H9 (cell line): ENCODE data around the gene ALX4. TPM values are rescaled to one million over a fixed set of nuclear protein-coding genes. Genes with fewer than 3 reads are reported as not detected.
A peak's percentile ranks its signal among the peaks of the same experiment; 100 is the strongest.

ENCODE experiments used
- DNase-seq: peaks from one replicate; pipeline ENCODE4 v3.0.0-alpha.2; 2017
- H2AFZ ChIP-seq: one replicate; pipeline ENCODE4 v1.6.1; 2013; ENCODE audit warnings: mild to moderate bottlenecking, low read length, control low read depth, moderate library complexity
- H2AK5ac ChIP-seq: 2 replicates; pipeline ENCODE4 v1.6.1; 2013; ENCODE audit warnings: low read length, control low read depth, mixed read lengths; ENCODE audit not compliant: insufficient read length
- H2BK120ac ChIP-seq: one replicate; pipeline ENCODE4 v1.6.1; 2013; ENCODE audit warnings: low read depth, mild to moderate bottlenecking, low read length, control low read depth, inconsistent platforms; ENCODE audit not compliant: poor library complexity, severe bottlenecking
- H2BK12ac ChIP-seq: 2 replicates; pipeline ENCODE4 v1.6.1; 2013; ENCODE audit warnings: low read length, control low read depth, mixed read lengths, low read depth; ENCODE audit not compliant: insufficient read length
- H2BK15ac ChIP-seq: 2 replicates; pipeline ENCODE4 v1.6.1; 2013; ENCODE audit warnings: low read depth, low read length, control low read depth
- H2BK20ac ChIP-seq: one replicate; pipeline ENCODE4 v1.6.1; 2013; ENCODE audit warnings: low read depth, mild to moderate bottlenecking, low read length, control low read depth, inconsistent platforms; ENCODE audit not compliant: poor library complexity, severe bottlenecking
- H2BK5ac ChIP-seq: 2 replicates; pipeline ENCODE4 v1.6.1; 2013; ENCODE audit warnings: low read length, control low read depth, mixed read lengths; ENCODE audit not compliant: insufficient read length
- H3K14ac ChIP-seq: 2 replicates; pipeline ENCODE4 v1.6.1; 2013; ENCODE audit warnings: low read length, control low read depth; ENCODE audit not compliant: insufficient read depth
- H3K18ac ChIP-seq: 2 replicates; pipeline ENCODE4 v1.6.1; 2013; ENCODE audit warnings: low read depth, mild to moderate bottlenecking, mixed read lengths, low read length, control low read depth; ENCODE audit not compliant: insufficient read length
- H3K23ac ChIP-seq: 2 replicates; pipeline ENCODE4 v1.6.1; 2013; ENCODE audit warnings: low read length, control low read depth, mixed read lengths, low read depth; ENCODE audit not compliant: insufficient read length
- H3K23me2 ChIP-seq: 2 replicates; pipeline ENCODE4 v1.6.1; 2013; ENCODE audit warnings: low read depth, mild to moderate bottlenecking, mixed read lengths, low read length, control low read depth; ENCODE audit not compliant: insufficient read length, poor library complexity, severe bottlenecking
- H3K27ac ChIP-seq: 2 replicates; pipeline ENCODE4 v1.5.1; 2013; ENCODE audit warnings: low read length, control low read depth, mixed read lengths, low read depth; ENCODE audit not compliant: insufficient read length
- H3K27me3 ChIP-seq: 2 replicates; pipeline ENCODE4 v1.6.1; 2013; ENCODE audit warnings: low read length, control low read depth, inconsistent platforms; ENCODE audit not compliant: insufficient read depth
- H3K4ac ChIP-seq: 2 replicates; pipeline ENCODE4 v1.6.1; 2013; ENCODE audit warnings: low read depth, mild to moderate bottlenecking, control low read depth, inconsistent platforms, low read length, moderate library complexity
- H3K4me1 ChIP-seq: 2 replicates; pipeline ENCODE4 v1.6.1; 2013; ENCODE audit warnings: low read length, control low read depth, inconsistent platforms; ENCODE audit not compliant: insufficient read depth
- H3K4me2 ChIP-seq: 2 replicates; pipeline ENCODE4 v1.6.1; 2013; ENCODE audit warnings: low read length, control low read depth, mixed read lengths; ENCODE audit not compliant: insufficient read length, insufficient read depth
- H3K56ac ChIP-seq: 2 replicates; pipeline ENCODE4 v1.6.1; 2013; ENCODE audit warnings: low read depth, mild to moderate bottlenecking, mixed read lengths, low read length, control low read depth; ENCODE audit not compliant: insufficient read length
- H3K79me1 ChIP-seq: 2 replicates; pipeline ENCODE4 v1.6.1; 2013; ENCODE audit warnings: low read depth, mild to moderate bottlenecking, moderate library complexity, low read length, control low read depth, inconsistent platforms; ENCODE audit not compliant: insufficient read depth, poor library complexity, severe bottlenecking
- H3K79me2 ChIP-seq: 2 replicates; pipeline ENCODE4 v1.6.1; 2013; ENCODE audit warnings: low read length, control low read depth, inconsistent platforms; ENCODE audit not compliant: insufficient read depth
- H3K9ac ChIP-seq: 2 replicates; pipeline ENCODE4 v1.6.1; 2013; ENCODE audit warnings: low read length, control low read depth, mixed read lengths; ENCODE audit not compliant: insufficient read length; ENCODE audit errors: extremely low read depth
- H3K9me3 ChIP-seq: one replicate; pipeline ENCODE4 v1.6.1; 2013; ENCODE audit warnings: low read depth, low read length, inconsistent platforms; ENCODE audit not compliant: control insufficient read depth
- H3T11ph ChIP-seq: one replicate; pipeline ENCODE4 v1.6.1; 2013; ENCODE audit warnings: mild to moderate bottlenecking, low read length, control low read depth, inconsistent platforms
- H4K20me1 ChIP-seq: one replicate; pipeline ENCODE4 v1.6.1; 2013; ENCODE audit not compliant: control insufficient read depth, insufficient read length, insufficient read depth
- H4K5ac ChIP-seq: 2 replicates; pipeline ENCODE4 v1.6.1; 2013; ENCODE audit warnings: low read depth, mild to moderate bottlenecking, mixed read lengths, low read length, control low read depth; ENCODE audit not compliant: insufficient read length
- H4K8ac ChIP-seq: replicated peaks from 2 replicates; pipeline ENCODE4 v1.6.1; 2013; ENCODE audit warnings: low read length, control low read depth, mixed read lengths, low read depth; ENCODE audit not compliant: insufficient read length
- H4K91ac ChIP-seq: 2 replicates; pipeline ENCODE4 v1.6.1; 2013; ENCODE audit warnings: low read depth, mild to moderate bottlenecking, moderate library complexity, mixed read lengths, low read length, control low read depth; ENCODE audit not compliant: insufficient read length
- H3K27ac Mint-ChIP-seq, 3 experiments: 2 replicates in 2 of 3; 3 replicates in 1 of 3; pipeline ENCODE4 v1.8.0; 2020 to 2021; ENCODE audit warnings: mixed read lengths in 3 of 3, mild to moderate bottlenecking in 1 of 3, moderate library complexity in 1 of 3
- H3K27me3 Mint-ChIP-seq: 2 replicates; pipeline ENCODE4 v1.8.0; 2021; ENCODE audit warnings: low read depth, mild to moderate bottlenecking, moderate library complexity, mixed read lengths
- H3K36me3 Mint-ChIP-seq, 3 experiments: 2 replicates in 2 of 3; 3 replicates in 1 of 3; pipeline ENCODE4 v1.8.0; 2020 to 2021; ENCODE audit warnings: low read depth in 3 of 3, mixed read lengths in 3 of 3; ENCODE audit not compliant: insufficient read depth in 1 of 3
- H3K4me1 Mint-ChIP-seq, 2 experiments: 2 replicates each; pipeline ENCODE4 v1.8.0; 2020; ENCODE audit warnings: mixed read lengths in 2 of 2
- H3K4me3 Mint-ChIP-seq, 2 experiments: 2 replicates in 1 of 2; 3 replicates in 1 of 2; pipeline ENCODE4 v1.8.0; 2020 to 2021; ENCODE audit warnings: mild to moderate bottlenecking in 2 of 2, mixed read lengths in 2 of 2, moderate library complexity in 1 of 2
- H3K9me3 Mint-ChIP-seq, 2 experiments: 2 replicates in 1 of 2; 3 replicates in 1 of 2; pipeline ENCODE4 v1.8.0; 2020; ENCODE audit warnings: mild to moderate bottlenecking in 2 of 2, mixed read lengths in 2 of 2, moderate library complexity in 1 of 2
- WGBS: extraction: QIAGEN DNeasy Blood & Tissue Kit; methylation state at CpG from one replicate; pipeline ENCODE4 v1.1.7; 2013; ENCODE audit warnings: missing lambda C conversion rate, low lambda C conversion rate, mixed read lengths; ENCODE audit not compliant: insufficient read length; ENCODE audit errors: extremely low coverage; 5-methylcytosine and 5-hydroxymethylcytosine counted together
- total RNA-seq: library from RNA; stranded (reverse); gene quantifications from 2 replicates; pipeline ENCODE4 v1.2.1, GENCODE V29; 2021
- TF ChIP-seq, protein P1 (sequence below): fragments of 200-600 bp; sonication (generic); conservative IDR thresholded peaks from 3 replicates; pipeline ENCODE4 v1.8.0; 2021; ENCODE audit warnings: antibody characterized with exemption, mild to moderate bottlenecking

ALX4 gene
- total RNA-seq, 1 experiment from 2014 or later = not detected

DNA sequence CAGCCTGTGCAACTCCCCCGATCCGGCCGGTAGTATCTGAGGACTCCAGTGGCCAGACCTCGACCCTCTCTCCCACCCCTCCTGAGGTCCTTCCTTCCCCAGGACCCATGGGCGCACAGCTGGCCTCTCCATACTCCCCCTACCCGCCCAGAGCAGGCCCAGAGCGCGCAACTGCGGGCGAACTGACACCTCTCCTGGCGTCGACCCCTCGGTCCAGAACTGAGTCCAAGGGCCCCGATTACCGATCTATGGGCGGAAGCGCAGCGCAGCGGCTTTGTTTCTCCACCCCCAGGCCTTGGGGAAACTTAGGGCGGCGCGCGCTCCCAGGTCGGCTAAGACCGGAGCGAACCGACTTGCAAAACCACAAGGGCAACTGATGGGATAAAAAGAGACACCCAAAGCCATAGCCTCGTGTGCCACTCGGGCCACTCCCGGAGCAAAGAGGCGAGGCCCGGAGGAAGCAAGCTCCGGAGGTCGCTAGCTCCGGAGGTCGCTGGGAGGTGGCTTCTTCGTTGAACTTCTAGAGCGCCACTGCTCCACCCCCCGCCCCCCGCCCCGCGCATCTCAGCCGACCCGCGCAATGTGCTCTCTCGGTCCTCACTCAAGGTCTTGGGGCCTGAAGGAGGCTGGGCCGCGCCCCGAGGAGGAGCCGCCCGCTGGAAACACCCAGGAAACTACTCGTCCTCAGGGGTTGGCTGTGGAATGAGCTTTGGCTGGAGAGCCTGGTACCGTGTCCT lies 9.8 kb upstream of the ALX4 start:
- H3K27ac ChIP-seq = no peak overlapping the region
- no peak overlapping the region for H2AK5ac ChIP-seq
- H4K20me1 ChIP-seq = no peaks in the 10 kb centered on the region
- no peak overlapping the region for H3K4ac ChIP-seq
- H3K9me3 ChIP-seq = no peaks in the 10 kb centered on the region
- H3K4me1 ChIP-seq = no peaks in the 10 kb centered on the region
- H3K23ac ChIP-seq = no peak overlapping the region
- peaks cover 0 to 13% of the 10 kb centered on the region in 2 experiments; a peak in 2 of 5 replicates for H3K9me3 Mint-ChIP-seq
- H3K56ac ChIP-seq = no peak overlapping the region
- no peak overlapping the region for H3K9ac ChIP-seq
- H2BK5ac ChIP-seq = no peak overlapping the region
- no peak overlapping the region for H3K27ac Mint-ChIP-seq
- no peak overlapping the region for H2BK20ac ChIP-seq
- peaks cover 97% of the 10 kb centered on the region for H3K27me3 ChIP-seq
- H4K8ac ChIP-seq = no peak overlapping the region
- H3K79me1 ChIP-seq = no peaks in the 10 kb centered on the region
- H3K23me2 ChIP-seq = peaks cover 17% of the 10 kb centered on the region
- no peak overlapping the region for H2BK120ac ChIP-seq
- H2BK15ac ChIP-seq = no peak overlapping the region
- H2AFZ ChIP-seq = no peak overlapping the region
- H3K4me1 Mint-ChIP-seq = peaks cover 16 to 43% of the 10 kb centered on the region in 2 experiments
- no peak overlapping the region for H3T11ph ChIP-seq
- peak overlapping the region; percentile 42 for H3K4me2 ChIP-seq
- peaks cover 100% of the 10 kb centered on the region for H3K27me3 Mint-ChIP-seq
- H3K18ac ChIP-seq = no peak overlapping the region
- no peak overlapping the region for H3K14ac ChIP-seq
- peak overlapping the region; percentile 51 to 80 for H3K4me3 Mint-ChIP-seq
- DNase-seq = peak; percentile 64
- no CpG with 5 or more reads among the region's 53 CpGs for WGBS
- no peak overlapping the region for H4K5ac ChIP-seq
- H3K79me2 ChIP-seq = no peaks in the 10 kb centered on the region
- TF ChIP-seq, protein P1, sequence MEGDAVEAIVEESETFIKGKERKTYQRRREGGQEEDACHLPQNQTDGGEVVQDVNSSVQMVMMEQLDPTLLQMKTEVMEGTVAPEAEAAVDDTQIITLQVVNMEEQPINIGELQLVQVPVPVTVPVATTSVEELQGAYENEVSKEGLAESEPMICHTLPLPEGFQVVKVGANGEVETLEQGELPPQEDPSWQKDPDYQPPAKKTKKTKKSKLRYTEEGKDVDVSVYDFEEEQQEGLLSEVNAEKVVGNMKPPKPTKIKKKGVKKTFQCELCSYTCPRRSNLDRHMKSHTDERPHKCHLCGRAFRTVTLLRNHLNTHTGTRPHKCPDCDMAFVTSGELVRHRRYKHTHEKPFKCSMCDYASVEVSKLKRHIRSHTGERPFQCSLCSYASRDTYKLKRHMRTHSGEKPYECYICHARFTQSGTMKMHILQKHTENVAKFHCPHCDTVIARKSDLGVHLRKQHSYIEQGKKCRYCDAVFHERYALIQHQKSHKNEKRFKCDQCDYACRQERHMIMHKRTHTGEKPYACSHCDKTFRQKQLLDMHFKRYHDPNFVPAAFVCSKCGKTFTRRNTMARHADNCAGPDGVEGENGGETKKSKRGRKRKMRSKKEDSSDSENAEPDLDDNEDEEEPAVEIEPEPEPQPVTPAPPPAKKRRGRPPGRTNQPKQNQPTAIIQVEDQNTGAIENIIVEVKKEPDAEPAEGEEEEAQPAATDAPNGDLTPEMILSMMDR = no peak
- no peaks in the 10 kb centered on the region; a peak in 1 of 7 replicates for H3K36me3 Mint-ChIP-seq
- no peak overlapping the region for H4K91ac ChIP-seq
- H2BK12ac ChIP-seq = no peak overlapping the region
